Esophagus squamous epithelium (tissue), 4 donors: ENCODE results near the gene SNAPC2.

ENCODE experiments used
- POLR2A ChIP-seq, 4 donors: fragments of 450-650 bp; IDR thresholded peaks; one replicate each; pipeline ENCODE4 v1.6.1; 2017; ENCODE audit warnings: antibody characterized with exemption in 4 of 4, mild to moderate bottlenecking in 4 of 4, moderate library complexity in 3 of 4
- TF ChIP-seq, protein P1 (sequence below), 6 experiments: fragments of 450-650 bp in 4 of 6; fragments of 200-600 bp in 2 of 6; sonication (generic) in 2 of 6; IDR thresholded peaks; one replicate each; pipeline ENCODE4 v1.5.1; 2016 to 2019; ENCODE audit warnings: antibody characterized with exemption in 6 of 6, mild to moderate bottlenecking in 4 of 6, moderate library complexity in 4 of 6

DNA sequence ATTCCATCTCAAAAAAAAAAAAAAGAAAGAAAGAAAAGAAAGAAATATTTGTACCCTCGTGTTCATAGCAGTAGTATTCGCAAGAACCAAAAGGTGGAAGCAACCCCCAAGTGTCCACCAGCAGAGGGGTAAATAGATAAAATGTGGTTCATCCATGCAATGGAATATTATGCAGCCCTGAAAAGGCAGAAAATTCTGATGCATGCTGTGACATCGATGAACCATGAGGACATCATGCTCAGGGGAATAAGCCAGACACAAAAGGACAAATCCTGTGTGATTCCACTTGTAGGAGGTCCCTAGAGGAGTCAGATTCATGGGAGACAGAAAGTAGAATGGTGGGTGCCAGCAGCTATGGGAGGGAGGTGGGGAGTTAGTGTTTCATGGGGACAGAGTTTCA, 38.2 kb upstream of the SNAPC2 start:
- TF ChIP-seq, protein P1, sequence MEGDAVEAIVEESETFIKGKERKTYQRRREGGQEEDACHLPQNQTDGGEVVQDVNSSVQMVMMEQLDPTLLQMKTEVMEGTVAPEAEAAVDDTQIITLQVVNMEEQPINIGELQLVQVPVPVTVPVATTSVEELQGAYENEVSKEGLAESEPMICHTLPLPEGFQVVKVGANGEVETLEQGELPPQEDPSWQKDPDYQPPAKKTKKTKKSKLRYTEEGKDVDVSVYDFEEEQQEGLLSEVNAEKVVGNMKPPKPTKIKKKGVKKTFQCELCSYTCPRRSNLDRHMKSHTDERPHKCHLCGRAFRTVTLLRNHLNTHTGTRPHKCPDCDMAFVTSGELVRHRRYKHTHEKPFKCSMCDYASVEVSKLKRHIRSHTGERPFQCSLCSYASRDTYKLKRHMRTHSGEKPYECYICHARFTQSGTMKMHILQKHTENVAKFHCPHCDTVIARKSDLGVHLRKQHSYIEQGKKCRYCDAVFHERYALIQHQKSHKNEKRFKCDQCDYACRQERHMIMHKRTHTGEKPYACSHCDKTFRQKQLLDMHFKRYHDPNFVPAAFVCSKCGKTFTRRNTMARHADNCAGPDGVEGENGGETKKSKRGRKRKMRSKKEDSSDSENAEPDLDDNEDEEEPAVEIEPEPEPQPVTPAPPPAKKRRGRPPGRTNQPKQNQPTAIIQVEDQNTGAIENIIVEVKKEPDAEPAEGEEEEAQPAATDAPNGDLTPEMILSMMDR (IDR thresholded peaks at IDR 0.05): no peak
- TF ChIP-seq POLR2A (IDR thresholded peaks at IDR 0.05): no peak
